ENCODE measurements around the gene INMT.
A peak's percentile ranks its signal among the peaks of the same experiment; 100 is the strongest.
"Not testable (repeated sequence)": the region's sequence is repeated elsewhere in the genome, so short reads cannot be mapped to it uniquely, and the experiment has no call there.

INMT gene

GRCh38 chr7:30717181-30717580, 34.8 kb upstream of the INMT start (continued):
- TF ChIP-seq, protein P1, sequence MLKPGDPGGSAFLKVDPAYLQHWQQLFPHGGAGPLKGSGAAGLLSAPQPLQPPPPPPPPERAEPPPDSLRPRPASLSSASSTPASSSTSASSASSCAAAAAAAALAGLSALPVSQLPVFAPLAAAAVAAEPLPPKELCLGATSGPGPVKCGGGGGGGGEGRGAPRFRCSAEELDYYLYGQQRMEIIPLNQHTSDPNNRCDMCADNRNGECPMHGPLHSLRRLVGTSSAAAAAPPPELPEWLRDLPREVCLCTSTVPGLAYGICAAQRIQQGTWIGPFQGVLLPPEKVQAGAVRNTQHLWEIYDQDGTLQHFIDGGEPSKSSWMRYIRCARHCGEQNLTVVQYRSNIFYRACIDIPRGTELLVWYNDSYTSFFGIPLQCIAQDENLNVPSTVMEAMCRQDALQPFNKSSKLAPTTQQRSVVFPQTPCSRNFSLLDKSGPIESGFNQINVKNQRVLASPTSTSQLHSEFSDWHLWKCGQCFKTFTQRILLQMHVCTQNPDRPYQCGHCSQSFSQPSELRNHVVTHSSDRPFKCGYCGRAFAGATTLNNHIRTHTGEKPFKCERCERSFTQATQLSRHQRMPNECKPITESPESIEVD (tag by site-specific recombination; IDR thresholded peaks at IDR 0.05) = no peak
- TF ChIP-seq KLF1 (tag by site-specific recombination; IDR thresholded peaks at IDR 0.05) = no peak
- TF ChIP-seq ZNF658 (tag by site-specific recombination; IDR thresholded peaks at IDR 0.05) = no peak
- TF ChIP-seq HOXD13 (CRISPR knock-in tag; IDR thresholded peaks at IDR 0.05; ENCODE audit: borderline replicate concordance) = no peak

GRCh38 chr7:30719434-30719833, 32.5 kb upstream of the INMT start:
- H3K36me3 ChIP-seq (ENCODE audit: control insufficient read depth in 2 of 2, insufficient read depth in 1 of 2, low read length in 2 of 2); H3K27ac ChIP-seq (ENCODE audit: extremely low read depth, low read depth, low read length); H3K4me3 ChIP-seq (ENCODE audit: low read depth, low read length); H3K4me1 ChIP-seq (ENCODE audit: control insufficient read depth, insufficient read depth, low read length); H3K9me3 ChIP-seq (ENCODE audit: control insufficient read depth, insufficient read depth, low read depth, low read length); CTCF ChIA-PET; POLR2A ChIA-PET: not testable (repeated sequence)
- TF ChIP-seq ZNF366 (tag by site-specific recombination; conservative IDR thresholded peaks at IDR 0.05) (peak; percentile 90), ZBTB17 (tag by site-specific recombination; IDR thresholded peaks at IDR 0.05) (peak; percentile 70)

- H3K4me3 ChIP-seq (ENCODE audit: low read depth, low read length) = no peak overlapping the region
- ChIA-PET POLR2A (no interaction called here), CTCF (no interaction called here)
- no peak overlapping the region for H3K27ac ChIP-seq (ENCODE audit: extremely low read depth, low read depth, low read length)
- H3K4me1 ChIP-seq (ENCODE audit: control insufficient read depth, insufficient read depth, low read length) = no peaks in the 10 kb centered on the region
- TF ChIP-seq ZNF514 (tag by site-specific recombination; IDR thresholded peaks at IDR 0.05) = no peak
- TF ChIP-seq HOXD13 (CRISPR knock-in tag; IDR thresholded peaks at IDR 0.05; ENCODE audit: borderline replicate concordance) = no peak
- TF ChIP-seq GLI4 (tag by site-specific recombination; IDR thresholded peaks at IDR 0.05) = no peak
- TF ChIP-seq ZNF548 (tag by site-specific recombination; IDR thresholded peaks at IDR 0.05) = no peak
- no peak for TF ChIP-seq HOXC10 (CRISPR knock-in tag; IDR thresholded peaks at IDR 0.05)
- TF ChIP-seq ZBTB48 (tag by site-specific recombination; IDR thresholded peaks at IDR 0.05) = no peak
- TF ChIP-seq, protein P1 (tag by site-specific recombination; IDR thresholded peaks at IDR 0.05) = no peak
- TF ChIP-seq GLIS2 (tag by site-specific recombination; IDR thresholded peaks at IDR 0.05) = no peak
- TF ChIP-seq ZNF248 (tag by site-specific recombination; IDR thresholded peaks at IDR 0.05) = no peak
- TF ChIP-seq SCRT1 (tag by site-specific recombination; IDR thresholded peaks at IDR 0.05; ENCODE audit: borderline replicate concordance) = no peak
- TF ChIP-seq ZNF138 (tag by site-specific recombination; IDR thresholded peaks at IDR 0.05; ENCODE audit: borderline replicate concordance) = no peak
- TF ChIP-seq KLF10 (tag by site-specific recombination; IDR thresholded peaks at IDR 0.05) = no peak
- TF ChIP-seq ZNF157 (tag by site-specific recombination; IDR thresholded peaks at IDR 0.05) = no peak
- TF ChIP-seq KLF7 (tag by site-specific recombination; IDR thresholded peaks at IDR 0.05; ENCODE audit: borderline replicate concordance) = no peak
- TF ChIP-seq GLIS1 (tag by site-specific recombination; IDR thresholded peaks at IDR 0.05) = no peak
- TF ChIP-seq ZNF112 (tag by site-specific recombination; IDR thresholded peaks at IDR 0.05) = no peak
- TF ChIP-seq MYNN (tag by site-specific recombination; IDR thresholded peaks at IDR 0.05; ENCODE audit: borderline replicate concordance) = no peak
- no peaks in the 10 kb centered on the region for H3K9me3 ChIP-seq (ENCODE audit: control insufficient read depth, insufficient read depth, low read depth, low read length)
- no peaks in the 10 kb centered on the region for H3K36me3 ChIP-seq (ENCODE audit: control insufficient read depth in 2 of 2, insufficient read depth in 1 of 2, low read length in 2 of 2)
Observed at GRCh38 chr7:30721211-30721610, 30.7 kb upstream of the INMT start.

Data from HEK293 (cell line).